Activated T-helper 9 cell treated with anti-CD3 and anti-CD28 coated beads, Interleukin-2, amount 50 U/mL, for 16 hours (primary cell): ENCODE results near the gene KHK.

Experiments used
- DNase-seq: peaks from one replicate; pipeline ENCODE4 v3.0.0-alpha.2; 2020; ENCODE audit warnings: low read depth

KHK gene

DNA sequence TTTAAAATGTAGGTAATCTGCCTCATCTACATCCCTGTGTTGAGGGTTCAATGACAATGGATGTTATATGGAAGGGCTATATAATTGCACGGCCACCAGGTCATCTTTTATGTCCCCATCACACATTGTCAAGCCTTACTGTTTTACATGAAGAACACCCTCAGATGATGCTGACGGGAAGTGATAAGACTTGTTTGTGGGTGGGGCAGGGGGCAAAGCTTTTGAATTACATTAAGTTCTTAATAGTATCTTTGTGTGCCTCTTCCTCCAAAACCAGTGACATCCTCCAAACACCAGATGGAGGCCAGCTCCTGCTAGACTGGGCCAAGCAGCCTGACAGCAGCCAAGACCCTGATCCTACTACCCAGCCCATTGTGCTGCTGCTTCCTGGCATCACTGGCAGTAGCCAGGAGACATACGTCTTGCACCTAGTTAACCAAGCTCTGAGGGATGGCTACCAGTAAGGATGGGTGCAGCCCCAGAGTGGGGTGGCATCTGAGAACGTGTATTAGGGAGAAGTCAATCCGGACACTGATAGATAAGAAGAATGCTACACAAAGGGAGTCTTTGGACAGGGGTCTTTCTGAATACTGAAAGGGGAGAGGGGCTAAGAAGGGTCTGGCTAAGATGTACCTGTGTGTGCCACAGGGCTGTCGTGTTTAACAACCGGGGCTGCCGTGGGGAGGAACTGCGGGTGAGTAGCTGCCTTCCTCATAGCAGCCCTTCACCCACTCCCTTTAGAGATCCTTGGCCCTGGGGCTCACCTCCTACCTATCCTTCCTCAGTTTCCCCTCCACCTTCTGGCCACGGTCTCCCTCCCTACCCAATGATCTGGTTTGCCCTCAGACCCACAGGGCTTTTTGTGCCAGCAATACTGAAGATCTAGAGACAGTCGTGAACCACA, 42.3 kb downstream of the KHK start:
- DNase-seq, result no peak

- DNase-seq, result no peak
These were observed 43.8 kb downstream of the KHK start for GRCh38 chr2:27130396-27130795.

GRCh38 chr2:27131429-27131828, 44.9 kb downstream of the KHK start:
- DNase-seq, result no peak

GRCh38 chr2:27133195-27133875, 46.8 kb downstream of the KHK start:
- no peak for DNase-seq

- peak; percentile 98 for DNase-seq
These were observed 47.6 kb downstream of the KHK start, which contains the start of gene PREB for GRCh38 chr2:27133905-27134780. Gene PREB, minus strand, starts transcription at chr2:27134636. Its CDS starts 215 bp downstream, at chr2:27134421.

GRCh38 chr2:27134781-27135477, 48.4 kb downstream of the KHK start:
- no peak for DNase-seq

DNA sequence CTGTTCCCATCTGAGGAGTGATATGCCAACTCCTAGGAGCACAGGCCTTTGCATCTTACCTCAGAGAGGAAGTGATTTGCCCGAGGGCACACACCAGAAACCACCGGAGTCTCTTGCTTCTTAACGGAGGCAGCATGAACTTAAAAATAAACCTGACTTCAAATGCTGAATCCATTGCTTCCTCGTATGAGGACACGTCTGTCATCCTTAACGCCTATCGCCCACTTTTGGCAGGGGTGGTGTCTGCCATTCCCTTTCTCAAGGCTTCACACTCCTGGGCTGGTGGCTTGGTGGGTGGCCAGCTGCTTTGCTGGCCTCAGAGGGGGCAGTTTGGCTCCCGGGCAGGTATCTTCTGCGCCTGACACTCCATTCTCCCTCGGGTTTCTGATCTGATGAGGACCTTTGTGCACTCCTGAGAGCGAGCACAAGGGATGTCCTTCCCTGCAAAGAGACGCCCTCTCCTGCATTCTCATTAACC, 48.9 kb downstream of the KHK start:
- DNase-seq, result no peak

DNA sequence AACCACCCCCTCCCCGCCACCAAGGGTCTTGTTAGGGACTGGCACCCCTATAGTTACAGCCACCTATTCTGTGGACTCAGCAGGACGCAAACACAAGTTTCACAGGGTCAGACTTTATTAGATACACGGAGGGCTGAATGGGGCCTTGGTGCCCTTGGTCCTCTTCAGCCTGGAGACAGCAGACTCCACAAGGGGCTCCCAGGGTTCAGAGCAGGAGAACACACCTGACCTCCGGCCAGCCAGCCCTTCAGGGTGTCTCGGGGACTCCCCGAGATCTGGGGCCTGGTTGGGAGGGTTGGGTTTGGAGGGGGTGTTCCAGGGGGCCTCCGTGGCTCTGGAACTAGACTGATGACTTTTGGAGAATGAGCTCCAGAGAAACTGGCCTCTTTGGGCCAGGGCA, 50.2 kb downstream of the KHK start:
- DNase-seq, result no peak

- DNase-seq, result no peak
These were observed 50.9 kb downstream of the KHK start for GRCh38 chr2:27137322-27137935.

DNA sequence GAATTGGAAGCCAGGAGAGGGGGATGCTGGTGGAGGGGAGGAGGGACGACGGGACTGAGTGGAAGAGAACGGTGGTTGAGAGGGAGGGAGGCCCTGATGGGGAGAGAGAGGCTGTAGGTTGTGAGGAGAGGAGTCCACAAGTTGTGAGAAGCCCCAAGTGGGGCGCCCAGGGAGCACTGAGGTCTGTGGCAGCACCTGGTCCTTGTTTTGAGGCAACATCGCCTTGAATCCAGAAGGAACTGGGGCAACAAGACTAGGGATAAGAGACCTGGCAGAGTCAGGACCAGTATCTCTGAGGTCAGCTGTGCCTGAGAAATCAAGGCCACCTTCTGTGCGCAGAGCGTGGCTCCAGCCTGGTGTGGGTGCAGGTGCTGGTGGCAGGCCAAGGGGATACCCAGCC, 51.5 kb downstream of the KHK start:
- no peak for DNase-seq

DNA sequence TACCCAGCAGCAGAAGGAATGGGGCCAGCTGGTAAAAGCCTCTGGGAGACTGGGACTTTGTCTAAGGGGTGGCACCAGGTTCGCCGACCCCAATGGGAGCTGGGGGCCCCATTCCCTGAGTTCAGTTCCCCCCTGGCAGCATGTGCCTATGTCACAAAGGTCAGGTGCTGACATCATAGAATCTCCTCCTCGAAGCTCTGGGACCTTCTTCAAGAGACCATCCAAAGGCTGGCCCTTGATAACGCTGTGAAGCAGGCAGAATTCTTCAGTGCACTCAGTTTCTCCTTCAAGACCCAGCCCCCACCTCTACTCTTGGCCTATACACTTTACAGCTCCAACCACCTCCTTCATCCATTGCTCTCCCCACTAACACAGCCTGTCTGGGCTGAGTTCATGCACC, 52.7 kb downstream of the KHK start, which contains the start of gene PRR30:
Gene PRR30, minus strand, starts transcription at position 101 of the 400 bp plus-strand sequence. CDS start 1,081 bp downstream, outside the sequence.
- DNase-seq, result no peak

DNA sequence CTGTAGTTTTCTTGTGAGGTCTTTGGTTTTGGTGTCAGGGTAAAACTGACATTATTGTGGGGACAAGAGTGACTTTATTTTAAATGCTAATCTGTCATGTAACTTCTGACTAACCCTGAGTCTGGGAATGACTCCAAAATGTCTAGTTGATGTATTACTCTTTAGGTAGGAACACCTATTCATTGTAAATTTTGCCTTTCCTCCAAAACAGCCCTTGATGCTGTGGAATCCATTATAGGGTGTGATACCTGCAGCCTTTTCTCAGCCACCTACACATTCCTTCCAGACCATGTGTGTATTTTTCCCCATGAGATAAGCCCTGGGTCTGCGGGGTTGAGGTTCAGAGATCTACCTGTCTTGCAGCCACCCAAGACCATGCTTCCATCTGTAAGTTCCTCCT, 56.7 kb downstream of the KHK start:
- no peak for DNase-seq

- DNase-seq, result no peak
These were observed 59.1 kb downstream of the KHK start for GRCh38 chr2:27145682-27146081.

DNA sequence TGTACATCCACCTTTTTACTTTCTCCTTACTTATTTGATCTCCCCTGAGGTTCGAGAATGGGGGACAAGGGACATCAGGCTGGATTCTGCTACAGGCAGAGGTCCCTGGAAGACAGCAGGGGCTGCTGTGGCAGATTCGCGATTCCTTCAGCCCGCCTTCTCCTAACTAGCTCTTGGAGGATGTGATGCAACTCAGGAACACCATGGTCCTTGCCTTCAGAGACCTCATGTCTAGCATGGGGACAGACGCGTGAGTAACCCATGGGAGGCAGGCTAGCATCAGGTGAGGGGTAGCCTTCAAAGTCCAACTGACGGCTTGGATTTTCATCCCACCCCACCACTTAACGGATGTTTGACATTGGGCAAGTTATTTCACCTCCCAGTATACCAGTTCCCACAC, 61.4 kb downstream of the KHK start:
- no peak for DNase-seq

- no peak for DNase-seq
These were observed 62.3 kb downstream of the KHK start, which contains the start of gene TCF23 for GRCh38 chr2:27148801-27149439. Gene TCF23, plus strand, starts transcription at chr2:27149004. Its CDS starts 130 bp downstream, at chr2:27149134.

DNA sequence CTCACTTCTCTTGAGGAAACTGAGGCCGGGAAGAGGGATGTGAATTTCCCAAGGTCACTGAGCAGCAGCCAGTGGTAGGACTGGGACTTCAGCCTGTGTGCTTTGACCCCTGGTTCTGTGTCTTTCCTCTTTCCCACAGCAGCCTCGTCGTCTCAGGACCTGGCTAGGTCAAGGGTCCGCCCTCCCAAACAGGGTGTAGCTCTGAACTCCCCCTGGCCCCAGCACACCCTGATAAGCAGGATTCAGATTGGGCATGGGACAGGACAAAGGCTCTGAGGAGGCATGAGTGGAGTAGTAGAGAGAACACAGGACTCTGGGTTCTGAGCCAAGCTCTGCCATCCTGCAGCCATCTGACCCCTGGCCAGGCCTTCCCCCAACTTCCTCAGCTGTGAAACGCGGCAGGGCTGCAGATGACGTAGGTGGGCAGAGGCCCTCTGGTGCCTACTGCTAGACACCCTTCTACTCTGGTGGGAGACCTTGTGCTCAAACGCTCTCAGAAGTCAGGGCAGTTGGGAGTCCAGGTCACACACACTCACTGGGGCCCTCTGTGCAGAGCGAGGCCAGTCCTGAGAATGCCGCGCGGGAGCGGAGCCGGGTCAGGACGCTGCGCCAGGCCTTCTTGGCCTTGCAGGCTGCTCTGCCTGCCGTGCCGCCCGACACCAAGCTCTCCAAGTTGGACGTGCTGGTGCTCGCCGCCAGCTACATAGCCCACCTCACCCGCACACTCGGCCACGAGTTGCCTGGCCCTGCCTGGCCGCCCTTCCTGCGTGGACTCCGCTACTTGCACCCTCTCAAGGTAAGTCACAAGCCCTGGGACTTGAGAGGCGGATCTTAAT, 63.2 kb downstream of the KHK start:
- no peak for DNase-seq
